HepG2 (cell line): Measurements from ENCODE around the gene KIF22. TPM values are rescaled to one million over a fixed set of nuclear protein-coding genes. Genes with fewer than 3 reads are reported as not detected.

Experiments
- CC2D1A ChIP-seq: sonication (generic); formaldehyde crosslinking; IDR thresholded peaks from 2 replicates; pipeline ENCODE4 v1.8.1; 2023; ENCODE audit warnings: mild to moderate bottlenecking, missing genetic modification reagents
- EHMT2 ChIP-seq: fragments of 200-600 bp; sonication (generic); IDR thresholded peaks from 2 replicates; pipeline ENCODE4 v1.7.0; 2017; ENCODE audit warnings: antibody characterized with exemption, low read depth, low read length, borderline replicate concordance
- FOXK2 ChIP-seq: fragments of 450-650 bp; IDR thresholded peaks from 2 replicates; pipeline ENCODE4 v1.6.1; 2016
- HDAC1 ChIP-seq: sonication (generic); formaldehyde crosslinking; IDR thresholded peaks from 2 replicates; pipeline ENCODE4 v1.5.1; 2020; ENCODE audit warnings: mild to moderate bottlenecking, missing genetic modification reagents
- MIER2 ChIP-seq: IDR thresholded peaks from 2 replicates; pipeline ENCODE4 v1.6.1; 2016; ENCODE audit warnings: missing biosample characterization, missing genetic modification reagents
- PCBP2 ChIP-seq: fragments of 200-400 bp; formaldehyde crosslinking; optimal IDR thresholded peaks from 2 replicates; pipeline ENCODE3; 2018; ENCODE audit warnings: low read length, low read depth; ENCODE audit not compliant: poor library complexity, severe bottlenecking
- RELA ChIP-seq: sonication (generic); formaldehyde crosslinking; IDR thresholded peaks from 2 replicates; pipeline ENCODE4 v1.4.0; 2020; ENCODE audit warnings: missing genetic modification reagents
- SOX6 ChIP-seq, 2 experiments: fragments of 450-650 bp in 1 of 2; sonication (generic) in 1 of 2; formaldehyde crosslinking in 1 of 2; IDR thresholded peaks; 2 replicates each; pipeline versions ENCODE4 v1.4.0 to v1.6.1; 2017 to 2020; ENCODE audit warnings: antibody characterized with exemption in 1 of 2, mild to moderate bottlenecking in 1 of 2, missing genetic modification reagents in 1 of 2
- SP1 ChIP-seq, 2 experiments: fragments of 450-650 bp in 1 of 2; sonication (generic) in 1 of 2; formaldehyde crosslinking in 1 of 2; IDR thresholded peaks; 2 replicates each; pipeline versions ENCODE4 v1.4.0 to v1.6.1; 2016 to 2020; ENCODE audit warnings: missing genetic modification reagents in 1 of 2
- THYN1 ChIP-seq: sonication (generic); formaldehyde crosslinking; IDR thresholded peaks from 2 replicates; pipeline ENCODE4 v1.8.1; 2023; ENCODE audit warnings: low read depth, mild to moderate bottlenecking, moderate library complexity, missing genetic modification reagents, borderline replicate concordance
- TRIM24 ChIP-seq: sonication (generic); formaldehyde crosslinking; IDR thresholded peaks from 2 replicates; pipeline ENCODE4 v1.8.0; 2022; ENCODE audit warnings: mild to moderate bottlenecking, missing genetic modification reagents
- XRCC5 ChIP-seq: fragments of 200-400 bp; formaldehyde crosslinking; optimal IDR thresholded peaks from 2 replicates; pipeline ENCODE3; 2017; ENCODE audit warnings: mild to moderate bottlenecking, low read length
- ZFP37 ChIP-seq: sonication (generic); formaldehyde crosslinking; IDR thresholded peaks from 2 replicates; pipeline ENCODE4 v1.4.0; 2020; ENCODE audit warnings: missing genetic modification reagents, borderline replicate concordance
- ZNF333 ChIP-seq: sonication (generic); formaldehyde crosslinking; IDR thresholded peaks from 2 replicates; pipeline ENCODE4 v1.4.0; 2020; ENCODE audit warnings: mild to moderate bottlenecking, missing genetic modification reagents, borderline replicate concordance
- ZNF383 ChIP-seq: sonication (generic); formaldehyde crosslinking; IDR thresholded peaks from 2 replicates; pipeline ENCODE4 v1.4.0; 2020; ENCODE audit warnings: missing genetic modification reagents, mild to moderate bottlenecking, borderline replicate concordance
- ZNF562 ChIP-seq: sonication (generic); formaldehyde crosslinking; IDR thresholded peaks from 2 replicates; pipeline ENCODE4 v1.8.0; 2022; ENCODE audit warnings: missing genetic modification reagents, borderline replicate concordance
- ZNF747 ChIP-seq: sonication (generic); formaldehyde crosslinking; IDR thresholded peaks from 2 replicates; pipeline ENCODE4 v1.8.1; 2023; ENCODE audit warnings: missing genetic modification reagents, mild to moderate bottlenecking, borderline replicate concordance
- ZNF841 ChIP-seq: sonication (generic); formaldehyde crosslinking; IDR thresholded peaks from 2 replicates; pipeline ENCODE4 v1.8.1; 2023; ENCODE audit warnings: missing genetic modification reagents, borderline replicate concordance
- polyA plus RNA-seq, 8 experiments: library from polyadenylated mRNA; depleted of rRNA in 3 of 8; stranded (reverse) in 7 of 8; unstranded in 1 of 8; fragments of >200 nt; fragmentation: Illumina TruSeq in 4 of 8; extraction: Trizol in 4 of 8; gene quantifications; 2 replicates each; pipeline versions ENCODE4 v1.2.1 to v1.2.3, GENCODE V29; 2011 to 2016; ENCODE audit warnings: low read depth in 4 of 8, missing spikeins in 1 of 8, mixed read lengths in 1 of 8; ENCODE audit not compliant: insufficient read depth in 1 of 8
- total RNA-seq, 5 experiments: library from RNA; depleted of rRNA; stranded (reverse); fragments of >200 nt; fragmentation: Illumina TruSeq; extraction: Trizol; gene quantifications; 2 replicates each; pipeline ENCODE4 v1.2.3, GENCODE V29; 2016; ENCODE audit warnings: low read depth in 1 of 5
- TF ChIP-seq, protein P1 (sequence below): sonication (generic); formaldehyde crosslinking; IDR thresholded peaks from 2 replicates; pipeline ENCODE4 v1.5.1; 2020; ENCODE audit warnings: missing genetic modification reagents, mild to moderate bottlenecking, borderline replicate concordance
- TF ChIP-seq, protein P2 (sequence below): IDR thresholded peaks from 2 replicates; pipeline ENCODE4 v1.6.1; 2016; ENCODE audit warnings: missing compliant biosample characterization, missing genetic modification reagents, borderline replicate concordance
- TF ChIP-seq, protein P3 (sequence below): sonication (generic); formaldehyde crosslinking; conservative IDR thresholded peaks from 2 replicates; pipeline ENCODE4 v1.4.0; 2020; ENCODE audit warnings: missing genetic modification reagents

Gene KIF22
- total and polyA plus RNA-seq, 2 of the 13 experiments (the other 11 are each of a cell fraction or from before 2014, with no cell fraction given), result 95.8 to 118 TPM

DNA sequence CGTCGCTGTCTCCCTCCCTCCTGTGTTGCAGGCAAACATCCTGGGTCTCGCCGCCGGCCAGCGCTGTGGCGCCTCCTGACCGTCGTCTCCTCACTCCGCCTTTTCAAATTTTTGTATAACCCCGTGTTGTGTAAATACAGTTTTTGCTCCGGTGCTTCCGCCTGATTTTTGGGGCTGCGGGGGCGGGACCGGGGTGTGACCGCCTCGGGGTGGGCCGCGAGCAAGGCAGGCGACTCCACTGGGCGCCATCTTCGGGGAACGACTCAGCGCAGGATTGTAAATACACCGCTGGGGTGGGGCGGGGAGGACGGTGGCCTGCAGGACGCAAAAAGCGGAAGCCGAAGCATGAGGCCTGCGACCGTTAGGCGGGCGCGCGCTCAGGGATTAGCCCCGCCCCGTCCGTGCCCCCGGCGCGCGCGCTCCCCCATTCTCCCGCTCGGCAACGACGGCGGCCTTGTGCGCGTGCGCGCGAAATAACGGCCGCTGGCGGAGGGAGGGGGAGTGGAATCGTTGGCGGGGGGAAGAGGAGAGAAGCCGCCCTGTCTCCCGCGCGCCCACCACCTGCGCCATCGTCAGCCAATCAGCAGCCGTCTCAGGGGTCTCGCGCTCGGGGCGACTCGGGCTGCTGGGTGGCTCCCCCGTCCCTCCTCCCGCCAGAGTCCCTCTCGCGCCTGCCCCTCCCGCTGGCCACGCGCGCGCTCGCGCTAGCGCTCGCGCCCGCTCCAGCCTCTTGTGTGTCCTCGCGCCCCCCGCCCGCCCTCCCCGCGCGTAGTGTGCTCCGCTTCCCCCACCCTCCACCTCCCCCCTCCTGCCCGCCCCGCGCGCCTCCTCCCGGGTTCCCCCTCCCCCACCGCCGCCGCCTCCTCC is 14.9 kb downstream of the KIF22 start (continued):
- TF ChIP-seq, protein P1, sequence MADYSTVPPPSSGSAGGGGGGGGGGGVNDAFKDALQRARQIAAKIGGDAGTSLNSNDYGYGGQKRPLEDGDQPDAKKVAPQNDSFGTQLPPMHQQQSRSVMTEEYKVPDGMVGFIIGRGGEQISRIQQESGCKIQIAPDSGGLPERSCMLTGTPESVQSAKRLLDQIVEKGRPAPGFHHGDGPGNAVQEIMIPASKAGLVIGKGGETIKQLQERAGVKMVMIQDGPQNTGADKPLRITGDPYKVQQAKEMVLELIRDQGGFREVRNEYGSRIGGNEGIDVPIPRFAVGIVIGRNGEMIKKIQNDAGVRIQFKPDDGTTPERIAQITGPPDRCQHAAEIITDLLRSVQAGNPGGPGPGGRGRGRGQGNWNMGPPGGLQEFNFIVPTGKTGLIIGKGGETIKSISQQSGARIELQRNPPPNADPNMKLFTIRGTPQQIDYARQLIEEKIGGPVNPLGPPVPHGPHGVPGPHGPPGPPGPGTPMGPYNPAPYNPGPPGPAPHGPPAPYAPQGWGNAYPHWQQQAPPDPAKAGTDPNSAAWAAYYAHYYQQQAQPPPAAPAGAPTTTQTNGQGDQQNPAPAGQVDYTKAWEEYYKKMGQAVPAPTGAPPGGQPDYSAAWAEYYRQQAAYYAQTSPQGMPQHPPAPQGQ, result 0 out of 2 replicates have a peak, but pooled peaks have one; percentile 45
- TF ChIP-seq ZNF383 (CRISPR knock-in tag), result no peak; the same call in 1 of the 2 replicates
- TF ChIP-seq, protein P2, sequence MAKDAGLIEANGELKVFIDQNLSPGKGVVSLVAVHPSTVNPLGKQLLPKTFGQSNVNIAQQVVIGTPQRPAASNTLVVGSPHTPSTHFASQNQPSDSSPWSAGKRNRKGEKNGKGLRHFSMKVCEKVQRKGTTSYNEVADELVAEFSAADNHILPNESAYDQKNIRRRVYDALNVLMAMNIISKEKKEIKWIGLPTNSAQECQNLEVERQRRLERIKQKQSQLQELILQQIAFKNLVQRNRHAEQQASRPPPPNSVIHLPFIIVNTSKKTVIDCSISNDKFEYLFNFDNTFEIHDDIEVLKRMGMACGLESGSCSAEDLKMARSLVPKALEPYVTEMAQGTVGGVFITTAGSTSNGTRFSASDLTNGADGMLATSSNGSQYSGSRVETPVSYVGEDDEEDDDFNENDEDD (CRISPR knock-in tag), result peak; percentile 96
- no peak; the same call in 1 of the 2 replicates for TF ChIP-seq ZNF562 (CRISPR knock-in tag)
- no peak for TF ChIP-seq EHMT2
- TF ChIP-seq, protein P3, sequence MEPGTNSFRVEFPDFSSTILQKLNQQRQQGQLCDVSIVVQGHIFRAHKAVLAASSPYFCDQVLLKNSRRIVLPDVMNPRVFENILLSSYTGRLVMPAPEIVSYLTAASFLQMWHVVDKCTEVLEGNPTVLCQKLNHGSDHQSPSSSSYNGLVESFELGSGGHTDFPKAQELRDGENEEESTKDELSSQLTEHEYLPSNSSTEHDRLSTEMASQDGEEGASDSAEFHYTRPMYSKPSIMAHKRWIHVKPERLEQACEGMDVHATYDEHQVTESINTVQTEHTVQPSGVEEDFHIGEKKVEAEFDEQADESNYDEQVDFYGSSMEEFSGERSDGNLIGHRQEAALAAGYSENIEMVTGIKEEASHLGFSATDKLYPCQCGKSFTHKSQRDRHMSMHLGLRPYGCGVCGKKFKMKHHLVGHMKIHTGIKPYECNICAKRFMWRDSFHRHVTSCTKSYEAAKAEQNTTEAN, result peak; percentile 93
- peak; percentile 95; the same call in 1 of the 2 replicates for TF ChIP-seq THYN1 (CRISPR knock-in tag)
- TF ChIP-seq CC2D1A (CRISPR knock-in tag), result no peak
- peak; percentile 86 for TF ChIP-seq ZNF747 (CRISPR knock-in tag)
- no peak for TF ChIP-seq SOX6 (IDR thresholded peaks at IDR 0.05)
- peak; percentile 87 for TF ChIP-seq SOX6 (CRISPR knock-in tag; IDR thresholded peaks at IDR 0.05)
- peak; percentile 92 for TF ChIP-seq FOXK2
- peak; percentile 63 for TF ChIP-seq XRCC5
- no peak for TF ChIP-seq SP1 (IDR thresholded peaks at IDR 0.05)
- TF ChIP-seq SP1 (CRISPR knock-in tag; IDR thresholded peaks at IDR 0.05), result peak; percentile 87
- TF ChIP-seq PCBP2, result no peak
- 0 out of 2 replicates have a peak, but pooled peaks have one; percentile 66 for TF ChIP-seq ZNF333
- TF ChIP-seq TRIM24, result no peak
- TF ChIP-seq ZNF841 (CRISPR knock-in tag), result peak; percentile 82; the same call in 1 of the 2 replicates
- 0 out of 2 replicates have a peak, but pooled peaks have one; percentile 36 for TF ChIP-seq ZFP37
- peak; percentile 76 for TF ChIP-seq RELA (CRISPR knock-in tag)
- peak; percentile 97 for TF ChIP-seq HDAC1
- TF ChIP-seq MIER2 (CRISPR knock-in tag), result peak; percentile 61; the same call in 1 of the 2 replicates
